Stimulated activated CD4-positive, alpha-beta T cell treated with anti-CD3 and anti-CD28 coated beads, Interleukin-12 subunit alpha, Interleukin-12 subunit beta, amount 100 ng/mL, for 4 hours (primary cell): ENCODE results near the gene MORN5.
"Not testable (repeated sequence)": the region's sequence is repeated elsewhere in the genome, so short reads cannot be mapped to it uniquely, and the experiment has no call there.

Experiments used
- DNase-seq: peaks from one replicate; pipeline ENCODE4 v3.0.0-alpha.2; 2020

The MORN5 gene

DNA sequence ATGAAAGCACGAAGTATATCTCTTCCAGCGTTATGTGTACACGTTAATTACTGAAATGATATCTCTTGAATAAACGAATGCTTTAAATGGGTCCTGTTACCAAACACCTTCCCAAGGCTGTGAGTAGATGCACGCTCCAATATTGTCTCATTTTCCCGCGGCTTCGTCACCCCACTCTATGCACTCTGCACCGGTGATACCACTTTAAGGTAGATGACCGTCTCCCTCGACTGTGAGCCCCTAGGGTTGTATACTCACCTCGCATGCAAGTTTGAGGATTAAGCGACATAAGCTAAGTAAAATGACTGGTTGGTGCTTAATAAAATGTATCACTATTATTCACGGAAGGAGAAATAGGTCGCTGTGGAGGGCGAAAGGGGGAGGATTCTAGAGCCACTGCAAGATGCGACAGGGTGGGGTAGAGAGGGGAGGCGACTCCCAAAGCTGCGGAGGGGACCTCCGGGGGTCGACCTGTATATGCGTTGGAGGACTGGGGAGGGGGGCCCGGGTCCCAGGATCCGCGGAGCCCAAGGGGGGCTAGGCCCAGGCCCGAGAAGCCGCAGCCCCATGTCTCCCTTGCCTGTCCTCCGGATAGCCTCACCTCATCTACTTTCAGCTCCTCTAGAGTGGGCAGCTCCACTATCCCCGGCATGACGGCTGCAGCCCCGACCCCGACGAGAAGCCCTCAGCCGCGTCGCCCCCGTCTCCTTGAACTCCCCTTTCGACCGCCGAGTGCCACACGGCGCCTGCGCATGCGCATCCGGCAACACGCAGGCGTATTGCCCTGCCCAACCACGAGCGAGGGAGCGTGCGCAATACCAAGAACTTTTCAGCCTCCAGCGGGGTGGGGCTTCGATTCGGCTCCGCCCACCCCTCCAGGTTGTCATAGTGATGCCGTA is at the start of gene MORN5, which contains the start of gene NDUFA8:
TSS of gene MORN5 (plus strand) at position 883 of the 899 bp plus-strand sequence. CDS start 65 bp downstream, outside the sequence.
TSS of gene NDUFA8 (minus strand) at position 754 of the 899 bp plus-strand sequence. CDS start at position 652, 102 bp downstream.
- DNase-seq = peak; percentile 96

DNA sequence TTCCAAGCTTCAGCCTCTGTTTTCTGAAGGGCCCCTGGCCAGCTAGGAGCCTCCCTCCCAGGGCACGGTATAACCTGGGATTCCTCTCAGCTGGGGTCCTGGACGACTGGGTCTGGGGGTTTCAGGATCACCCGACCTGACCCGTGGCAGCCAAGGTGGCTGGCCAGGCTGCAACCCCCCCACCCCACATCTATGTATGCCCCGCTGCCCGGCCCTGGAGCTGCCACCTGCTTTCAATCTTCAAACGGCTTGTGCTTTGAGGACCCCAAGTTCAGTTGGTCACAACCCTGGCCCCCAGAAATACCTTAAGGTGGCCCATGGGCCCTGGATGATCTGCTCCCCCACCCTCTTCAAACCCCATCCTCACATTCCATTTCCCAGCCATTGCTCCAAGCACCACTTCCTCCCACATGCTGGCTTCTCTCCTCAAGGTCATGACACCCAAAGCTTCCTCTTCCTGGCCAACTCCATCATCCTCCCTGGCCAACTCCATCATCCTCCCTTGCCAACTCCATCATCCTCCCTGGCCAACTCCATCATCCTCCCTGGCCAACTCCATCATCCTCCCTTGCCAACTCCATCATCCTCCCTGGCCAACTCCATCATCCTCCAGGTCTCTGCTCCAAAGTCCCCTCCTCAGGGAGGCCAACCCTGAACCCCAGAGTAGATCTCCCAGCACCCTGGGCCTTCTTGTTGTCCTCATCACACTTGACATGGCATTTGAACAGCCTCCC is 49.4 kb upstream of the MORN5 start:
- DNase-seq = no peak

DNA sequence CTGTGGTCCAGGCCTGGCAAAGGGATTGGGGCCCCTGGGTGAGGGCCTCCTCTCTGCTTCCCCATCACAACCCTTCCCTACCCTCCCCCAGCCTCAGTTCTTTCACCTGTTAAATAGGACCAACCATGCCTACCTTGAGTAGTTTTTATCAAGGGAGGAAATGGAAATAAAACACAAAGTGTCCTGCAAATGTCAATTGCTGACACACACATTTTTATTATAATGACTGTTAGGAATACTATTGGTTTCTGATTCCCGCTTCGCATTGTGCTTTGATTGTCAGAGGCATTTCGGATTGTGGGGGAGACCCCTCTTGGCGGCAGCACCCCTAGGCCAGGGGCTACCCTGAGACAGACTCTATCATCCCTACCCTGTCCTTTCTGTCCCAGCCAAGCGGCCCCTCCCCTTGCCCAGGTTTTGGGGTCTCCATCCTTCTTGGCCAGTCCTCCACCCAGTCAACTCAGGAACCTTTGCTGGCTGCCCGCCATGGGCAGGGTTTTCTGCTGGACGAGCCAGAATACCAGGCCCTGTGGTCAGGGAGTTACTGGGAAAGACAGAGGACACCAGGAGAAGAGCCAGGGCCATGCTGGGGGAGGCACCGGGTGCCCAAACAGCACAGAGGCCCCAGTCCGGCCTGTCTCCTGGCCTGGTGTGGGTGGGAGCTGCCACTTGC is 48.2 kb upstream of the MORN5 start:
- DNase-seq = no peak

DNA sequence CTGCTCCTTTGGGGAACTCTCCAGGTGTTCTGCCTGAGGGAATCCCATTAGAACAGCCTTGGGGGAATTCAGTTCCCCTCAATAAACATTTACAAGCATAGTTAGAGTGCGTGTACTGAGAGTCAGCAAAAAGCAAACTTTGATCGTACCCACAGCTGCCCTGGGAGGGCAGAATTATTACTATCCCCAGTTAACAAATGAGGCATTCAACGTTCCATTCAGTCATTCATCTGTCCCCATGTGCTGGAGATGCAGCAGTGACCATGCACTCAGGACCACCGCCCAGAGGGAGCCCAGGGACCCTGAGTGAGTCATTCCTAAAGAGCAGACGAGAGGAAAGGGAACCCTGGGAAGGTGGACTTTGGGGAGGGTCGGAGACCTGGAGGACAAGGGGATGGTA is 47.5 kb upstream of the MORN5 start:
- no peak for DNase-seq

DNA sequence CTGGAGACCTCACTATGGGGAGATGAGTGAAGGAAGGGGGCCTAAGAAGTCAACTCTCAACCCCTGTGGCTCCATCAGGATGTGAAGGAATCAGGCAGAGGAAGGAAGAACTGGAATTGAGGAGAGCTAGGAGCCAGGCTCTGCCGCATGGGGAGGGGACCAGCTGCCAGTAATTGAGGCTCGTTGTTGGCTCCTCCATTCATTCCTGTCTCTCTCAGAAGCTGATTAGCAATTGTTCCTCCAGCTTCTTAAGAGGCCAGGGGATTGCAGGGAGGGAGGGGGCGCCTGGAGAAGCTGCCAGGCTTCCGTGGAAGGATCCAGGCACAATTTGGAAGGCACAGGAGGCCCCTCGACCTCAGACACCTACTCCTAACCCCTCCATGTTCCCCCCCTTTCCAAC is 46.1 kb upstream of the MORN5 start:
- DNase-seq = no peak

DNA sequence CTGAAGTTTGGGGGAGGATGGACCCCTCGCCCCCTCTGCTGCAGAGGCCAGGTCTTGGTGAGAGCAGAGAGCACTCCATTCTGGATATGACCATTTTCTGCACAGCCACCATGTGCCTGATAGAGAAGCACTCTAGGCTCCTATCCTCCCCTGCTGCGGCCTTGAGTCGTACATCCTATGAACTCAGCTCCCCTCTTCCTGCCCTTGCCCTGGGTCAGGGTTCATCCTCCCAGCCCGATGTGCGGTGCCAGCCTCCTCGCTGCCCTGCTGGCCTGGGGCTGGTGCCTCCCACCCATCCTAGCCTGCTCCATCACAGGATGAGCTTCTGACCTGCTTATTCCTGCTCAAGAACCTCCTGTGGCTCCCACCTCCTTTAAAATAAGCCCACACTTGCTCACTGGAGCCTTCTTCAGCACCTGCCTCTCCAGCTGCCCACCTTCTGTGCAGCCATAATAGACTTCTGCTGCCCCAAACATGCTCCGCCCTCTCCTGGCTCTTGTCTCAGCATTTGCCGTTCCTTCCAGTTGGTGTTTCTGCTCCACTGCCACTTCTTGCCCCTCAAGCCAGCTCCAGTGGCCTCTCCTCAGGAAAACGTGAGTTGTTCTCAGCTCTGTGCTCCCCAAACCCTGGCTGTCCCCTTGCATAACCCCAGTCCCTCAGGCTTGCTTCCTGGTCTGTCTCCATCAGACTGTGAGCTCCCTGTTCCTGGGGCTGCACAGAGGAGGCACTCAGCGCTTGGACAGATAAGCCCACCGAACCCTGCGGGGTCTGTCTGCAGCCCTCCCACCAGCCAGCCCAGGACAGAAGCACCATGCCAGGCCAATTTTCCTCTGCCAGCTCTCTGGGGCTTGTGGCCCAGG is 44.3 kb upstream of the MORN5 start:
- DNase-seq = no peak

DNA sequence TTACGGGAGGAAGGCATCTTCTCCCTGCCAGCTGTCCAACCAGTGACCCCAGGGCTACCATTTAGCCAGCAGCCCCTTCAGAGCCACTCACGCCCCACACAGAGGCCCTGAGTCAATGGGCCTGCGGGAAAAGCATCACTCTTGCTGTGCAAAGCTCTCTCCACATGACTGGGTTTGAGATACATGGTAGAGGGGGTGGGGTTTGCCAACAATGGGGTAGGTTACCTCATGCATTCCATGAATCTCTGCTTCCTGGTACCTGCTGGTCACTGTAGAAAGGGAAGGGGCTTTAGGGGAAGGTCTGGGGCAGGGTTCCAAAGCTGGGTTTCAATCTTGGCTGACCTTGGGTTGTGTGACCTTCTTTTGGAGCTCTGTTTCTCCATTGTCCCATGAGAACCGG is 43.7 kb upstream of the MORN5 start:
- no peak for DNase-seq

DNA sequence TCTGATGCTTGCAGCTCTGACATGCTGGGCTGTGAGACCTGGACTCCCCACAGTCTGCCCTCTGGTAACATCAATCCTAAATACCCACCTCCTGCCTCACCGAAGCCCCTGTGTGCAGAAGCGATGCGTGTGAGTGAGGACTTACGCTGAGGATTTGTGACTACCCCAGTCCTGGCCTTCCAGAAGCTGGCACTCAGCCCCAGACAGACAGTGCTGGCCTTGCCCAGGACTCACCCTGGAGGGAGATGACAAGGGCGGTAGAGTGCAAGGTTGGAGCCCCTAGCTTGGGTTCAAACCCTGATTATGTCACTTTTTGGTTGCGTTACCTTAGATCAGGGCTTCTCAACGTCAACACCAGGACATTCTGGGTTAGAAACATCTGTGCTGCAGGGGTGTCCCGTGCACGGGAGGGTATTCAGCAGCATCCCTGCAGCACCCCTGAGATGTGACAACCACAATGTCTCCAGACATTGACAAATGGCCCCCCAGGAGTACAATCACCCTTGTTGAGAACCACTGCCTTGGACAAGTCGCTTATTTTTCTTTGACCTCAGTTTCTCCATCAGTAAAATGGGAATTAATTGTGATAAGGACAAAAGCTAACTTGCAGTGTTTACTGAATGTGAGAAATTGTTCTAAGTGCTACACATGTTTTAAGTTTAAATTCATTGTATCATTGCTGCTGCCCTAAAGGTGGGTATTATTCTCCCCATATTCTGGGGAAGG is 43.1 kb upstream of the MORN5 start:
- no peak for DNase-seq

DNA sequence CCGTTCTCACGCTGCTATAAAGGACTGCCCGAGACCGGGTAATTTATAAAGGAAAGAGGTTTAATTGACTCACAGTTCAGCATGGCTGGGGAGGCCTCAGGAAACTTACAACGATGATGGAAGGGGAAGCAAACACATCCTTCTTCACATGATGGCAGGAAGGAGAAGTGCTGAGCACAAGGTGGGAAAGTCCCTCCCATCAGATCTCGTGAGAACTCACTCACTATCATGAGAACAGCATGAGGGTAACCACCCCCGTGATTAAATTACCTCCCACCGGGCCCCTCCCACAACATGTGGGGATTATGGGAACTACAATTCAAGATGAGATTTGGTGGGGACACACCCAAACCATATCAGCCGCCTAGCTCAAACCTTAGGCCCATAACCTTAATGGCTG is 42.5 kb upstream of the MORN5 start:
- not testable (repeated sequence) for DNase-seq

DNA sequence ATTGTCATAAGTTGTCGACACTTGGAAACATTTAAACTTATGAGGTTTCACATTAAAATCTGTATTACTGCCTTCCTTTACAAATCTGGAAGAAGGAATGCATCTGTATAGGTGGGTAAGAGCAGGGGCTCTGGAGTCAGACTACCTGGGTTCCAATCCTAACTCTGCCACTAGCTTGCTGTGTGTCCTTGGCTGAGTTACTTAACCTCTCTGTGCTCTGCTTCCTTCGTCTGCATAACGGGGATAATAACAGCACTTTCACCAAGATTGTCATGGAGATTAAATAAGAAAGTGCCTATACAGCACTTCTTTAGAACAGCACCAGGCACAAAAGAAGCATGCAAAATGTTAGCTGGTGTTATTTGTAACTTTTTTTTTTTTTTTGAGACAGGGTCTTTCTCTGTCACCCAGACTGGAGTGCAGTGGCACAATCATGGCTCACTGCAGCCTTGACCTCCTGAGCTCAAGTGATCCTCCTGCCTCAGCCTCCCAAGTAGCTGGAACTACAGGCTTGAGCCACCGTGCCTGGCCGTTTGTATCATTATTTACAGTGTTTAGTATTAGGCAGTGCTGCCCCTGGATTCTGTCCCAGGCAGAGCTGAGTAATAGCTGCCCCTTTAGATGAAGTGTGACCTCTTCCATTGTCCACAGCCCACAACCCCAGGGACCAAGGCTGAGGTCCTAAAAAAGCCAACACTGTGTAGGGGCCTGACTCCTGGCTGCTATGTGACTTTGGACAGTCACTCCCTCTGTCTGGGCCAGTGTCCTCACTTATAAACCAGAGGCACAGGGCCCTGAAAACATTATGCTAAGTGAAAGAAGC is 41.2 kb upstream of the MORN5 start:
- no peak for DNase-seq

DNA sequence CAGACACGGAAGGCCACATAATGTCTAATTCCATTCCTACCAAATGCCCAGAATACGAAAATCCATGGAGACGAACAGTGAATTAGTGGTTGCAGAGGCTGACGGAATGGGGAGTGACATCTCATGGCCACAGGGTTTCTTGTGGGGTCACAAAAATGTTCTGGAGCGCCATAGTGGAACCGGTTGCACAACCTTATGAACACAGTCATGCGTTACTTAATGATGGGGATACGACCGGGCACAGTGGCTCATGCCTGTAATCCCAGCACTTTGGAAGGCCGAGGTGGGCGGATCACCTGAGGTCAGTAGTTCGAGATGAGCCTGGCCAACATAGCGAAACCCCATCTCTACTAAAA is 40.6 kb upstream of the MORN5 start:
- no peak for DNase-seq

DNA sequence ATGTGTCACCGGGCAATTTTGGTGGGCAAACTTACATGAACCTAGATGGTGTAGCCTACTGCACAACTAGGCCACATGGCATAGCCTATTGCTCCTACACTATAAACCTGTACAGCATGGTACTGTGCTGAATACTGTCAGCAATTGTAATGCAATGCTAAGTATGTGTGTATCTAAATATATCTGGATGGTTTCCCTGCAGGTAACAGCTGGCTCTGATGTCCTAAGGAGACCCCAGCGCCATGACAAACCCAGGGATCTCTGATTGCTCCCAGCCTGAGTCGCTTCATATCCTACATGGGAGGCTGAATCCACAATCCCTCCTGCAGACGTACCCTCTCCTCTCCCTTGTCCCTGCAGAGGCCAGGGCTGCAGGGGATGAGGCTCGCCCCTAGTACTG is 40.0 kb upstream of the MORN5 start:
- DNase-seq = no peak

DNA sequence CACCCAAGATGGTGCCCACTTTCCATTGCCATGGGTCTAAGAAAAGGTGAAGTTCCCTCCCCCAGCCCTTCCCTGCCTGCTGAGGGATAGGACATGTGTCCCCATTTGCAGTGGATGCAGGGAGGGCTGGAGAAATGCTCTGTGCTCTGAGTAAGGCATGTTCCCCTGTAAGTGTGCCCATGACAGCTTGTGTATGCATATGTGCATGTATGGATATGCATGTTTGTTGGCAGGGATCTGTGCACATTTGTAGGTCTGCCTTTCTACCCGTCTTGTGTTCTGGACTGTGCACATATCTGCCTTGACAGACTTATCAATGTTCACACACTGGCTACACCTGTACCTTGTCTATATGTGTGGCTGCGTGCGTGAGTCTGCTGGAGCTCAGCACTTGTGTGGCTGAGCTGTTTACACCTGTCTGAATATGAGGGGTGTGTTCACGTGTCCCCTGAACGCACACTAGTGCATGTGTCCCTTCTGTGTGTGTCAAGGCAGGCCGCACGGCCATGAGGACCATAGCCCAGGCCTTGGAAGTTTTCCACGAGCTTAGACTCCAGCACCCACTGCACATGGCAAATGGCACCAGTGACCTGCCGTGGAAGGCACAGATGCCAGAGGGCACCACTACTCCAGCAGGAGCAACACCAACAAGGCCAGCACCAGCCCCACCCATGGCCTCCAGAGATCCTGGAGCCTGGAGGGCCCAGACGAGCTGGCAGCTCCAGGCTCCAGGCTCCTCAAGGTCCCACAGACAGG is 39.2 kb upstream of the MORN5 start:
- DNase-seq = no peak

DNA sequence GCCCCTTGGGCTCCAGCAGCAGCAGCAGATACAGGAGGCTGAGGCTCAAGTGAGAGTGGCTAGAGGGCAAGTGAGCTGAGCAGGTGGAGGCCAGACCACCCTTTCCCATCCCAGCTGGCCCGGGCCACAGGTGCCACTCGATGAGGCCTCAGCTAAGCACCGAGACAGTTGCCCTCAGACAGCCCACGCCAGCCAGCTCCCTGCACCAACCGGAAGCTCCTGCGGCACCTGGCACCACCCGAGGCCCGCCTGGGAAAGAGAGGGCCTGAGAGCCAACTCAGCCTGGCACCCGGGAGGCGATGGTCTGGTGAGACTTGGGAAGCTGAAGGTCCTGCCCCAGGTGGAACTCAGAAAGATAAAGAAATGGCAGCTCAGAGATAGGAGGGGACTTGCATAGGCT is 38.3 kb upstream of the MORN5 start:
- no peak for DNase-seq

DNA sequence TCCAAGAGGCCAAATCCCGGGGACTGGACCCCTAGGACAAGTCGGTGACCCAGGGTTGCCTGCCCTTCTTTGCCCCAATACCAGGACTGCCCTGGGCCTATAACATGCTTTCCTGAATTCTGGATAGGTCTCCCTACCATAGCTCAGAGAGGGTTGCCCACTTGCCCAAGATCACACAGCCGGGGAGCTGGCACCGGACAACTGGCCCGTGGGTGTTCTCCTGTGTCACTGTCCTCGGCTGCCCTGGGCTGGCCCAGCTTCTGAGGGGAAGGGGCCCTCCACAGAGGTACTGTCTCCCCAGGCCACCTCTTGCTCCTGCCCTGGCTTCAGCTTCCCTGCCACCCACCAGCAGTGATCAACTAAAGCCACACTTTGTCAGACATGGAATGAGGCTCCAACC is 37.8 kb upstream of the MORN5 start:
- DNase-seq = no peak

DNA sequence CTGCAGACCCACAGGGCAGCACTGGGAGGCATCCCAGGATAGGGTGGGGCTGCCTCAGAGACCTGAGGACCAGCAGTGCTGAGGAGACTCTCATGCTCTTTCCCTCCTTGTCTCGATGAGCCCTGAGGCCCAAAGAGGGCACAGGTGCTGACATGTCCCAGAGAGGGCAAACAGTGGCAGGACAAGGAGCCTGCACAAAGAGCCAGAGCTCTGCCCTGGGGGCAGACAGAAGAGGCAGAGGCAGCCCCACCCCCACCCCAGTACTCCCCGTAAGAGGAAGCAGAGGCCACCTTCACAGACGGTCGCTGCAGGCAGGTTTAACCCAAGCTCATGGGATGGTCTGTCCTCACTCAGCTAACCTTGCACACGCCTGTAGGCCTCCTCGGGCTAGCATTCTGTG is 37.2 kb upstream of the MORN5 start:
- no peak for DNase-seq

DNA sequence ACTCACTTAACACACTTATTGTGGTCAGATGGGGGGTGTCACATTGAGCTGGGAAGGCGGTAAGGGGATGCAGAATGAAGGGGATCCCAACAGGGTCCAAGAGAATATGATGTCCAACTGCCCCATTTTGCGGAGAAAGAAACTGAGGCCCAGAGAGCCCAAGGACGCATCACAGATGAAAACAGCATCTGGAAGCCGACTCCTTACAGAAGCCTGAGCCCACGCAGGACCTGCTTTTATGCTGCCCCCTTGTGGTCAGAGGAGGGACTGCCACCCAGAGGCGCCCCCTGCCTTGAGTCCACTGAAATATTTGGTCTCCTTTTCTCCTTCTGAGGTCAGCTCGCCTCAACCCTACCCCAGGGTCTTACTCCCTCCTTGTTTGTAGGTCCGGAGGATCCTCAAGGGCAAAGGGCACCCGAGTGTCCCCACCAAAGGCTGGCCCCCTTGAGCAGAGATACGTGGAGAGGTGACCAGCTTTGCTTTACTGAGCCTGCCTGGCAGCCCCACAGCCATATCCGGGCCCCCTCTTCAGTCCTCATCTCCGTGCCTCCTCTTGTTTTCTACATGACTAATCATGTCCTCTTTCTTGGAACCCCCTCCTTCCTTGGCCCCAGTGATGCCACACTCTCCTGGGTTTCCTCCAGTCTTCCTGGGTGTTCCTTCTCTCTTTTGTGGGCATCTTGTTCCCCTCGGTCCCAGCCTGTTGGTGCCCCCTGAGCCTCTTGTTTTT is 36.6 kb upstream of the MORN5 start:
- peak; percentile 66 for DNase-seq

DNA sequence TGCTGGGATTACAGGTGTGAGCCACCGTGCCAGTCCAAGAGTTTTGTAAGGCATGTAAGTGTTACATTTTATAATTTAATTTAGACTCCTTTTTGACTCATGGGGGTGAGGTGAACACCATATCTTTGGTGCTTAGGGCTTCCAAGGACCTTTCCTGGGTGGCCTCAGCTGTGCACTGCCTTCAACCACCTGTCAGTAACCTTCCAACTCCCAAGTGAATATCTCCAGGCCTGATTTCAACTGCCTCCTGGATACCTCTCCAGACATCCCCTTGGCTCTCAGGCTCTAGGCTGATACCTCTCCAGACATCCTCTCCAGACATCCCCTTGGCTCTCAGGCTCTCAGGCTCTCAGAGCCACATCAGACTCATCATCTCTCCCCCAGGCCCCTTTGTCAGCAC is 35.7 kb upstream of the MORN5 start:
- DNase-seq = no peak

DNA sequence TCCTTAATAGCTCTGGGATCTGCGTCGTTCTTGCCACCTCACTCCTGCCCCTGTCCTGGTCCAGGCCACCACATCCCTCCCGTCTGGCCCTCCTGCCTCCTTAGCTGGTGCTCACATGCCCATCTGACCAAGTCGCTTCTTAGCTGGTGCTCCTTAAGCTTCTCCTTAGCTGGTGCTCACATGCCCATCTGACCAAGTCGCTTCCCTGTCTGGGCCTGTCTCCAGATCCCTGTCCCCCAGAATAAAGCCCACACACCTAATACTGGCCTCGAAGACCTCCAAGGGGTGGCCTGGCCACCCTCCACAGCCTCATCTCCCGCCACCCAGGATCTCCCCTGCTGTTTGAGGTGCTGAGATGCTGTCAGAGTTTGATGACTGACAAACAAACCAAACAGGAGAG is 35.2 kb upstream of the MORN5 start:
- DNase-seq = no peak

DNA sequence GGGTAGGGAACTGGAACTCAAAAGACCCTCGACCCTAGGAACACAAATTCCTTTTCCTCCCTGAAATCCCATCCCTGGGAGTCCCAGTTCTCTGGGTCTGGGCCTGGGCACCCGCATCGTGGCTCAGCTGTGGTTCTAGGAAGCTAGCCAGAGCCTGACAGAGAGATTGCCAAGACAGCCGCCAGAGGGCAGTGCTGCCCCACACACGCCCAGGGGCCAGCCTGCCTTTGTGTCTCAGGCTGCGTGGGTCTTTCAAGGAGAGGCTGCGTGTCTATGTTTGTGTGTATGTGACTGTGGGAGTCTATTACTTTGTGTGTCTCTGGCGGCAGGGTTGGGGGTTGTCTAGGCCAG is 34.6 kb upstream of the MORN5 start:
- DNase-seq = peak; percentile 76
